Stimulated activated CD4-positive, alpha-beta T cell treated with anti-CD3 and anti-CD28 coated beads, Interleukin-4, amount 100 ng/mL, for 48 hours (primary cell): Measurements from ENCODE around the gene NEDD4L.

Experiments
- DNase-seq, 2 donors: peaks; one replicate each; pipeline ENCODE4 v3.0.0-alpha.2; 2020; ENCODE audit warnings: low read depth in 2 of 2

The NEDD4L gene

DNA sequence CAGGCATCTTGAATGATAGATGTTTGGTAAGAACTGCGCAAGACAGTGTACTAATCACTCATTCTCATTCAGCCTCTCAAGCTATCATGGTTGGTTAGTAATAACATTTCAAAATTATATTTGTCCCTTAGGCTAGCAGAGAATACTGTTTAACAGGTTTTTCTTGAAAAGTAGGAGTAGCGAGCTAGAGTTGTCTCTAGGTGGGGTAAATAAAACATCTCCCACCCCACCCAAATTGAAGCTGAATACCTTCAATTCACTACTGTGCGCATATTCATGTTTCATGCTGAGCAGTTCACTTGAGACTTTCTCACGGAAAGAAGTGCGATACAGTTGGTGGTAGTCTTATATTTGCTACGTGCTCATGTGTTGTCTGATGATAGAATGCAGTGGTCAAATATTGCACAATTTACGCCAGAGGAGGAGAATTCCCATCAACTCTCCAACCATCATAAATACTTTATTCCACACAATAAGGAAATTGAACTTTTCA, 49.3 kb downstream of the NEDD4L start:
- DNase-seq = no peak

DNA sequence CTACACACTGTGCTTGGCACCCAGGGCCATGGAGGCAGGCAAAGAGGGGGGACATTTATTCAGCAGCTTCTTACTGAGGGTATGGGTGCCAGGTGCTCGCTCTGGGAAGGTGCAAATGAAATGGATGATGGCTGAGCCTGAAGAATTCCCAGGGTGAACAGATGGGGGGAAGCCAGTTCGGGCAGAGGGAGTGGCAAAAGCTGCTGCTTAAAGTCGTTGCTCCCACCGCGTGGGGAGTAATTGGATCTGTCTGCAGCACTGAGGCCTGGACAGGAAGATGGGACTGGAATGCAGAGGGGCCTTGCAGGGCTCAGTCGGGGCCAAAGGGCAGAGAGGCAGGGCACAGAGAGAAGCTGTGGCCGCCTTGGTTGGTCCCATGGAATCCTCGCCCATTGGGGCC, 51.2 kb downstream of the NEDD4L start:
- DNase-seq = no peak

GRCh38 chr18:58095655-58096054, 51.6 kb downstream of the NEDD4L start:
- no peak for DNase-seq

DNA sequence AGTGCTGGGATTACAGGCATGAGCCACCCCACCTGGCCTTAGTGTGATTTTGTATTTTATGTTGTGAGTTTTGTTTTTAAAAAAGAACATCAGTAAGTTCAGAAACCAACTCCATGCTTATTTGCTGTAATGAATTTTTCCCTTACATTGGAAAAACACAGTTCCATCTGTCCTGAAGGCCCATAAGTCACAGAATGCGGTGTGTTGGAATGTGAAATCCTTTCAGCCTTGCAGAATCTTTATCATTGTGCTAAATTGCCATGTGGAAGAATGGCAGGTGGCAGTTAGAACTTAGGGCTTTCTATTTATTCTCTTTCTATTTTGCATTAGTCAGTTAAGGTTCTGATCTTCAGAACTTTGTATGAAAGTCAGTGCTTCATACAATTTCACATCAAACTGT, 52.6 kb downstream of the NEDD4L start:
- no peak for DNase-seq

DNA sequence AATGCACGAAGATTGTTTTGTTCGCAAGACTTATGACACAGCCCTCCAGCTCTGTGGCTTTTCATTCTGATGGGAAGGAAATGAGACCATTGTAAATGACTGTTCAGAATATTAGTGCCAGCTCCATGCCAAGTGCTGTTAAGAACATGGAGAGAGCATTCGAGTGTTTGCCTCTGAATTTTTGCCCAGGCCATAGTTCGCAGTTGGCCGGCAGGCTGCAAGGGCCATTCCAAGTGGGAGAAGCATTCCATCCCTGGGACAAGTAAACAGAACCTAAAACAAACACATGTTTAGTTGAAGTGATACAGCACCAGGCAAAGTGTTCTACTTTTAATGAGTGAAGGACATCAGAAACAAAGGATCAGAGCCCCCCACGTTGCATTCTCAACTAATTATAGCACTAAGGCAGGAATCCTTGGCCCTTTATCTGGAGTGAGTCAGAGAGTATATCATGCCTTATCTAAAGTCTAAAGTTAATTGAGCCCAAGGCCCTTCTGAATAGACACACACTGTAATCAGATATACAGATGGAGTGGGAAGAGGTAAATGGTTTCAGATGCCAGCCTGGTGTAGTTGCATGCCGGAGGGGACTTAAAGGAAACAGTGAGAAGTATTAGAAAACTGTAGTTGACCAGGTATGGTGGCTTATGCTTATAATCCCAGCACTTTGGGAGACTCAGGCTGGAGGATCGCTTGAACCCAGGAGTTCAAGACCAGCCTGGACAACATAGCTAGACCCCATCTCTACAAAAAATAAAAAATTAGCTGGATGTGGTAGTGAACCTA, 53.3 kb downstream of the NEDD4L start:
- no peak for DNase-seq

DNA sequence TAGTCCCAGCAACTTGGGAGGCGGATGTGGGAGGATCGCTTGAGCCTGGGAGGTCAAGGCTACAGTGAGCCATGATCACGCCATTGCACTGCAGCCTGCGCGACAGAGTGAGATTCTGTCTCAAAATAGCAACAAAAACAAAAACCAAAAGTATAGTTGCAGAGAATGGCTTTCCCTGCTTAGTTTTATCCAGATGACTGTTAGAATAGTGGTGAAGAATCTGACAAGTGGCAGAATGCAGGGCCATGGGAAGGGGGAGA, 53.8 kb downstream of the NEDD4L start:
- DNase-seq = no peak

GRCh38 chr18:58098706-58099105, 54.7 kb downstream of the NEDD4L start:
- no peak for DNase-seq

DNA sequence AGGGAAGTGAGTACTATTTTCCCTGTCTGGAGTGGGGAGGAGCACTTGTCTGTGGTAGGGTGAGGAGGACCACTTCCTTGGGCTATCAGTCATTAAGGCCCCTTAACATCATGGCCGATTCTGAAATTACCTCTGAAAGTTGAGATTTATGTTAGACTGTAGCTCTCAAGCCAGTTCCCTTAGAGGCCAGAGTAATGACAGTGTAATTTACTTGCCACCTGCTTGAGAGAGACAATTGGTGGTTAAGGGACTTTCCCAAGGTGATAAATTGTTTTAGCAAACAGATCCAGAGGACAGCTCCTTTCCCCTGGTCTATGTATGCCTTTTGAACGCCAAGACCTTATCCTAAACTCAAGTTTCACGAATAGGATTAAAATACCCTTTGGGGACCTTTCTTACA, 56.1 kb downstream of the NEDD4L start:
- no peak for DNase-seq

DNA sequence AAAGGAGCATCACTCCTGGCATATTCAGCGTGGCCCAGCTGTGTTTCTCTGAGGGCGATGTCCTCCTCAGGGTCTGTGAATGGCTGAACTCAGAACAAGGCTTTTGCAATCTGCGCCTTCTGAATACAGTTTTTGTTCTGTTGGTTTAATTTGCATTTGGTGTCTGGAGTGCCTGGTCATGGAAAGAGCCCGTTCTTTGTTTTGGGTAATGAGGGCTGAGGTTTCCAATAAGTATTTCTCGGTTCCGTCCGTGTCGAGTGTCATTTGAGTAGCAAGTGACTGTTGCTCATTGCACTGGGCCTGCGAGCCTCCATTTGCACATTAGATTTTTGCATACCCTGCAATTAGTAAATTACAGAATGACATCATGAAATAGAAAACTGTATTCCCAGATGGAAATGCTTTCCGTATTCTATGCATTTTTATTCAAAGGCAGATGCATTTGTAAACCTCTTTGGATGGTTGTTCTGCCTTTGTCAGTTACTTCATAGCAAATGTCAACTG, 57.3 kb downstream of the NEDD4L start:
- DNase-seq = no peak

DNA sequence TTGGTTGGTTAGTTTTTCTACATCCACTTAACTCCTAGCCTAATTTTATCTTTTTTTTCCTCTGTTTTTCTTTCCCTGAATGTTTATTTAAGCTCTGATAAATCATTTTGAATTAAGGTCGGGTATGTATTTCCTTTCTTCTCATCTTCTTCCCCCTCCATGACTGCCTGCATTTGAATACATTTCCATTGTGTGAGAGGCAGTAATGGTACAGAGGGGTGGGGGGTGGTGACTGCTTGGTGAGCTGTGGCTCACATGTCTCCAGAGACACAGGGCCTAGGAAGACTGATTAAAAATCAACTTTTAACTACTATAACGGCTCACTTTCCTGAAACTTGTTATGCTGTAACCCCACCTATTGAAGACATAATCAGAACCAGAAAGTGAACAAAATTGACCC, 58.0 kb downstream of the NEDD4L start:
- no peak for DNase-seq

DNA sequence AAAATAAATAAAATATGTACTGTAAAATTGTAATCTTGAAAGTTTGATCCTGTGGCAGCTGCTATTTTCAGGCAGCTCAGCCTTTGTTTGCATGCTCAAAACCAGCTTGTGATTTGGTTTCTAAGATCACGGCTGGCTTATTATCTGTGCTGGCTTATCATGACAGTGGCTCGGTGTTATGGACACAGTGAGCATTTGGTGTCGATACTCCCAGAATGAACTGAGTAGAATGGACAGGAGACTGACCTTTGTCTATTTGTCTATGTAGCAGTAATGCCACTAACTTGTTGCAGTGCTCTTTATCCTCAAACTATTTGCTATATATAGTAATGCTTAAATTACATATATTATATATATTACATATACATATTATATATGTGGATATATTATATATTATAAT, 58.8 kb downstream of the NEDD4L start:
- DNase-seq = no peak

GRCh38 chr18:58103339-58103985, 59.4 kb downstream of the NEDD4L start:
- DNase-seq = no peak

DNA sequence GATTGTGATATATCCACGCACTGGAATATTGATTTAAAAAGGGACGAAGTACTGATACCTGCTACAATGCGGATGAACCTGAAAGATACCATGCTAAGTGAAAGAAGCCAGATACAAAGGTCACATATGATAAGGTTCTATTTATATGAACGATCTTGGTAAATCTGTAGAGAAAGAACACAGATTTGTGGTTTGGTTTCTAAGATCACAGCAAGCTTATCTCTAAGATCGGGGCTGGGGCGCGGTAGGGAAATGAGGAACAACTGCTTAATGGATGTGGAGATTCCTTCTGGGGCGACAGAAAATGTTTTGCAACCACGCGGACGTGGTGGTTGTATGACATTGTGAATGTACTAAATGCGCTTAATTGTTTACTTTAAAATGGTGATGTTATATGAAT, 60.1 kb downstream of the NEDD4L start:
- no peak for DNase-seq

GRCh38 chr18:58105206-58105887, 61.3 kb downstream of the NEDD4L start:
- no peak for DNase-seq

- no peak for DNase-seq
These were observed 61.8 kb downstream of the NEDD4L start for GRCh38 chr18:58105888-58106260.

- DNase-seq = no peak
These were observed 62.5 kb downstream of the NEDD4L start for GRCh38 chr18:58106289-58107070.

GRCh38 chr18:58109256-58109655, 65.2 kb downstream of the NEDD4L start:
- DNase-seq = no peak

DNA sequence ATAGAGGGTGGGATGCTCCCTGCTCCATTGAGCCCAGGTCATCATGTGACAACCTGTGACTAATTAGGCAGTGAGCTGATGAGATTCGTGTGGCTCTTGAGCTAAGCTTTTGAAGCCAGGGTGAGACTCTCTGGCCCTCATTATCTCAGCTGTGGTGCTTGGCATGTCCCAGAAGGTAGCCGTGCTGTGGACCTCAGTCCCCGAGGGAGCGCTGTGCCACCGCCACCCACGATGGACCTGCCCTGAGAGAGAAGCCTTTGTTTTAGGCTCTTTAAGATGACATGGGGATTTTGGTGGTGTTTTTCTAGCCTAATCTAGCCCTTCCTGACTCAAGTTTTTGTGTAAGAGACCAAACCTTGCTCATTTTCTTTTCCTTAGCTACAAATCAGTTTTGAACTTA, 66.4 kb downstream of the NEDD4L start:
- DNase-seq = no peak

DNA sequence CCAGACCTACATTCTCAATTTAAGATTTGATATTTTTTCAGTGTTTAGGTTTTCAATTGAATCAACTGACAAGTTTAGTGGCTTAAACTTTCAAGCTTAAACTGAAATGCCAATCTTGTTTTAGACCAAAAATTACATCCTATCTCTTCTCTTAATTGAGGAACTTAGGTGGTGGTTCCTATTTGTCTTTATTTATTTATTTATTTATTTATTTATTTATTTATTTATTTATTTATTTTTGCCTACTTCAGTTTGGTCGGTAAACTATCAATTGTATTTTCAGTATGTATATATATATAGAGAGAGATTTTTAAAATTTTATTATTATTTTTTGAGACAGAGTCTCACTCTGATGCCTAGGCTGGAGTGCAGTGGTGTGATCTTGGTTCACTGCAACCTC, 68.1 kb downstream of the NEDD4L start:
- DNase-seq = no peak

GRCh38 chr18:58113337-58113736, 69.3 kb downstream of the NEDD4L start:
- DNase-seq = no peak

DNA sequence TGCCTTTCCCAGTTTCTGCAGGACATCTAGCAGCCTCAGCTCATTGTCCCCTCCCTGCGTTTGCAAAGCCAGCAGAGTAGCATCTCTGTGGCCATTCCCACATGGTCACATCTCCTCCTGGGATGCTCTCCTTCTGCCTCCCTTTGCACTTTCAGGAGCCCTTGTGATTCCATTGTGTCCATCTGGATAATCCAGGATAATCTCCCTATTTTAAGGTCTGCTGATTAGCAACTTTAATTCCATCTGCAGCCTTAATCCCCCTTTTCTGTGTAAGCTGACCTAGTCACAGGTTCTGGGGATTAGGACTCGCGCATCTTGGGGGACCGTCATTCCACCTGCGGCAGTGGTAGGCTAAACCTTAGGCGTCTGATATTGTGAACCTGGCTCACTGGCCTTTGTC, 70.7 kb downstream of the NEDD4L start:
- DNase-seq = no peak

DNA sequence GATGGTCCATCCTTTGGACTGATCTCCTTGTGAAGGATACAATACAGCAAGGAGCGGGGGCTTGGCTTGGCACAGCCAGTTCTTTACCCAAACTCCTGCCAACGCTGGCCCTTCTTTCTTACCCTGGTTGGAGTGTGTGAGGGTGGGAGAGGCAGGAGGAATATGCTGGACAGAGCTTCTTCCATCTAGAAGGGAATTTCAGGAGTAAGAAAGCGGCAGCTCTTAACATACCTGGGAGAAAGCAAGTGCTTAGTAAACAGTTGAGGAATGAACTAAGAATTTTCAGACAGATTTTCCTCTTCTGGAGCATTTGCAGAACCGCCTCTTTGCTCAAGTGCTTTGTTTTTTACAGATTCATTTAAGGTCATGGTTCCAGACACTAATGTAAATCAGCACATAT, 72.8 kb downstream of the NEDD4L start:
- DNase-seq = no peak
